Activated CD4-positive, alpha-beta T cell treated with anti-CD3 and anti-CD28 coated beads, Interleukin-2, amount 10 ng/mL, durations not matched to agents 24 days and 14 days (primary cell): ENCODE data around the gene RPUSD2. TPM values are rescaled to one million over a fixed set of nuclear protein-coding genes. Genes with fewer than 3 reads are reported as not detected.
A peak's percentile ranks its signal among the peaks of the same experiment; 100 is the strongest.

ENCODE experiments used
- DNase-seq: peaks from one replicate; pipeline ENCODE4 v3.0.0; 2022
- H3K27ac Mint-ChIP-seq: one replicate; pipeline ENCODE4 v1.8.0; 2022; ENCODE audit warnings: mild to moderate bottlenecking, mixed read lengths
- H3K27me3 Mint-ChIP-seq: one replicate; pipeline ENCODE4 v1.8.0; 2022; ENCODE audit warnings: mixed read lengths
- H3K36me3 Mint-ChIP-seq: one replicate; pipeline ENCODE4 v1.8.0; 2022; ENCODE audit warnings: low read depth, mild to moderate bottlenecking, mixed read lengths
- H3K4me1 Mint-ChIP-seq: one replicate; pipeline ENCODE4 v1.8.0; 2021; ENCODE audit warnings: mixed read lengths
- H3K4me3 Mint-ChIP-seq: one replicate; pipeline ENCODE4 v1.8.0; 2022; ENCODE audit warnings: mild to moderate bottlenecking, moderate library complexity, mixed read lengths
- H3K9me3 Mint-ChIP-seq: one replicate; pipeline ENCODE4 v1.8.0; 2021; ENCODE audit warnings: mixed read lengths
- intact Hi-C: fragments of 100-400 bp; cut with micrococcal nuclease; formaldehyde crosslinking; loops from one replicate; pipeline ENCODE4 v1.15.1; 2023
- total RNA-seq: library from RNA; stranded (reverse); gene quantifications from 2 replicates; pipeline ENCODE4 v1.2.3, GENCODE V29; 2022

Gene RPUSD2
- total RNA-seq, 1 donor from 2014 or later, result 19.3 TPM

DNA sequence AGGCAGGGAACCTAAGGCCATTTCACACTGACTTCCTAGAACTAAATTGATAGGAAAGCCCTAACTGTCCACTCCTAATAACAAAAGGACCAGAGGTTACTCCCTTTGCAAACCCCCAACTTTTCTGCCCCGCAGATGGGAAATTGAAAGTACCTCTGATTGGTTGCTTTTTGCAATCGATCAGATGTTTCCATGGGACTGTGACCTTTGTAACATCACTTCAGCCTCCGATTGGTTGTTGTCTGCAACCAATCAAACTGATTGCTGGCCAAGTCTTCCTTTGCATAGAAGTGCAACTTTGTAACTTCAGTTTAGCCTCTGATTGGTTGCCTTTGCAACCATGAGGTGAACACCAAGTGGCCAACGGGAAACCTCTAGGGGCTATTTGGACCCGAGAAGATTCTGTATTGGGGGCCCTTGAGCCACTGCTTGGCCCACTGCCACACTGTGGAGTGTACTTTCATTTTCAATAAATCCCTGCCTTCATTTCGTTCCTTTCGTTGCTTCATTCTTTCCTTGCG, 13.7 kb downstream of the RPUSD2 start:
- H3K4me1 Mint-ChIP-seq, result peaks cover 8% of the 10 kb centered on the region
- no peaks in the 10 kb centered on the region for H3K36me3 Mint-ChIP-seq
- intact Hi-C loops, result no loop called here
- no peak overlapping the region for H3K27ac Mint-ChIP-seq
- peaks cover 10% of the 10 kb centered on the region for H3K27me3 Mint-ChIP-seq
- no peak for DNase-seq
- H3K4me3 Mint-ChIP-seq, result no peak overlapping the region
- no peaks in the 10 kb centered on the region for H3K9me3 Mint-ChIP-seq

- intact Hi-C loops, result no loop called here
Measured at GRCh38 chr15:40584191-40584590, 15.1 kb downstream of the RPUSD2 start.

DNA sequence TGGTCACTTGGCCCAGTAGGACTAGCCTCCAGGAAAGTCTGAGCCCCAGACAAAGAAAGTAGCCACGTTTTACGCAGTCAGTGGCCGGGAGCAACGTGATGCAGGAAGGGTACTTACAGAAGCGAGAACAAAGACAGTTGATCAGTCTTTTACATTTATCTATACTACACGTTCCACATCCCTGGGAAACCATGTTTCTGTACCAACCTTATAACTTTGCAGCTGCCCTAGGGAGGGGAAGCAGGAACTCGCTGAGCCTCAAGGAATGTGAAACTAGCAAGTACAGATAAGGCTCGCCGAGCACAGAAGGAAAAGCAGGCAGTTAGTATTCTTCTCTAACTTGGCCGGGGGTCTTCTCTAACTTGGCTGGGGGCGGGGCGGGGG, 21.6 kb downstream of the RPUSD2 start:
- H3K9me3 Mint-ChIP-seq, result no peaks in the 10 kb centered on the region
- peaks cover 6% of the 10 kb centered on the region for H3K27me3 Mint-ChIP-seq
- H3K4me1 Mint-ChIP-seq, result peaks cover 29% of the 10 kb centered on the region
- no peak overlapping the region for H3K27ac Mint-ChIP-seq
- intact Hi-C loops, result loop anchor here (10.0 kb wide), 1 partner anchor 174 kb away; the partner anchor contains the start of genes C15orf62 and GCHFR
- H3K4me3 Mint-ChIP-seq, result peak overlapping the region; percentile 79
- H3K36me3 Mint-ChIP-seq, result peaks cover 2% of the 10 kb centered on the region
- DNase-seq, result no peak

More at GRCh38 chr15:40584191-40584590, 15.1 kb downstream of the RPUSD2 start:
- H3K27me3 Mint-ChIP-seq, result peaks cover 10% of the 10 kb centered on the region
- no peaks in the 10 kb centered on the region for H3K36me3 Mint-ChIP-seq
- DNase-seq, result no peak
- H3K4me3 Mint-ChIP-seq, result no peak overlapping the region
- peaks cover 4% of the 10 kb centered on the region for H3K4me1 Mint-ChIP-seq
- H3K27ac Mint-ChIP-seq, result no peak overlapping the region
- no peaks in the 10 kb centered on the region for H3K9me3 Mint-ChIP-seq

- no peaks in the 10 kb centered on the region for H3K9me3 Mint-ChIP-seq
- peaks cover 4% of the 10 kb centered on the region for H3K27me3 Mint-ChIP-seq
- DNase-seq, result no peak
- peaks cover 31% of the 10 kb centered on the region for H3K4me1 Mint-ChIP-seq
- H3K4me3 Mint-ChIP-seq, result no peak overlapping the region
- H3K36me3 Mint-ChIP-seq, result peaks cover 2% of the 10 kb centered on the region
- intact Hi-C loops, result loop anchor here (10.0 kb wide), 1 partner anchor 173 kb away; the partner anchor contains the start of genes C15orf62 and GCHFR
- no peak overlapping the region for H3K27ac Mint-ChIP-seq
Measured at GRCh38 chr15:40591389-40591788, 22.3 kb downstream of the RPUSD2 start.

GRCh38 chr15:40593165-40593564, 24.1 kb downstream of the RPUSD2 start:
- no peaks in the 10 kb centered on the region for H3K27me3 Mint-ChIP-seq
- H3K27ac Mint-ChIP-seq, result no peak overlapping the region
- H3K36me3 Mint-ChIP-seq, result peaks cover 2% of the 10 kb centered on the region
- no peaks in the 10 kb centered on the region for H3K9me3 Mint-ChIP-seq
- no peak for DNase-seq
- peaks cover 36% of the 10 kb centered on the region for H3K4me1 Mint-ChIP-seq
- intact Hi-C loops, result loop anchor here (10.0 kb wide), 1 partner anchor 172 kb away; the partner anchor contains the start of genes C15orf62 and GCHFR
- peak overlapping the region; percentile 88 for H3K4me3 Mint-ChIP-seq

GRCh38 chr15:40593588-40594428, 24.7 kb downstream of the RPUSD2 start, which contains the start of gene KNL1:
Gene KNL1 (plus strand): TSS chr15:40594249. CDS start chr15:40602932, 8,683 bp downstream.
- Mint-ChIP-seq H3K36me3 (peaks cover 2% of the 10 kb centered on the region), H3K27ac (peak within 1 kb of the TSS; percentile 95), H3K9me3 (no peaks in the 10 kb centered on the region), H3K27me3 (no peaks in the 10 kb centered on the region), H3K4me1 (peaks cover 36% of the 10 kb centered on the region), H3K4me3 (peak within 1 kb of the TSS; percentile 88)
- DNase-seq, result peak; percentile 98
- intact Hi-C loops, result loop anchor here (1.0 to 10.0 kb wide), 5 partner anchors 25 to 213 kb away; partner anchors contain the start of genes C15orf62, CCDC32, DNAJC17 and GCHFR

- Mint-ChIP-seq H3K4me1 (peaks cover 35% of the 10 kb centered on the region), H3K27me3 (no peaks in the 10 kb centered on the region), H3K9me3 (no peaks in the 10 kb centered on the region), H3K27ac (peak overlapping the region; percentile 95), H3K4me3 (peak overlapping the region; percentile 88), H3K36me3 (peaks cover 2% of the 10 kb centered on the region)
- intact Hi-C loops, result loop anchor here (1.0 to 10.0 kb wide), 5 partner anchors 25 to 213 kb away; partner anchors contain the start of genes C15orf62, CCDC32, DNAJC17 and GCHFR
- DNase-seq, result no peak
Measured at GRCh38 chr15:40594429-40594836, 25.3 kb downstream of the RPUSD2 start.

- Mint-ChIP-seq H3K4me3 (peak overlapping the region; percentile 88), H3K9me3 (no peaks in the 10 kb centered on the region), H3K36me3 (peaks cover 2% of the 10 kb centered on the region), H3K27ac (peak overlapping the region; percentile 95), H3K4me1 (peaks cover 31% of the 10 kb centered on the region), H3K27me3 (no peaks in the 10 kb centered on the region)
- DNase-seq, result no peak
- intact Hi-C loops, result loop anchor here (10.0 kb wide), 1 partner anchor 170 kb away; the partner anchor contains the start of genes C15orf62 and GCHFR
Measured at GRCh38 chr15:40595219-40595618, 26.1 kb downstream of the RPUSD2 start.

DNA sequence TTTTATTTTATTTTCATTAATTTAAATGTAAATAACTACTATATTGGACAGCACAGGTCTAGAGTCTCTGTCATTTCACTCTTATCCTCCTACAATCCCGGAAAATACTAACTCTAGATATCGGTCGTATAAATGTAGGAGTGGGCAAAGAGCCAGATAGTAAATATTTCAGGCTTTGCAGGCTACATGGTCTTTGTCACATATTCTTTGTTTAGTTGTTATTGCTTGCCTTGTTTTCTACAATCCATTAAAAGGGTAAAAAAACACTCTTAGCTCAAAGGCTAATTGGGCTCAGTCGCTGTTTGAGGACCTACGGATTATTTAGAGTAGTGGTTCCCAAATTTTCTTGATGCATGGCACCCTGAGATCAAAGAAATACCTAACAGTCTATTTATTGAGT, 26.7 kb downstream of the RPUSD2 start:
- no peak overlapping the region for H3K27ac Mint-ChIP-seq
- H3K4me1 Mint-ChIP-seq, result peaks cover 32% of the 10 kb centered on the region
- no peaks in the 10 kb centered on the region for H3K27me3 Mint-ChIP-seq
- intact Hi-C loops, result loop anchor here (10.0 kb wide), 1 partner anchor 169 kb away; the partner anchor contains the start of genes C15orf62 and GCHFR
- no peaks in the 10 kb centered on the region for H3K9me3 Mint-ChIP-seq
- peaks cover 2% of the 10 kb centered on the region for H3K36me3 Mint-ChIP-seq
- no peak for DNase-seq
- peak overlapping the region; percentile 43 for H3K4me3 Mint-ChIP-seq

GRCh38 chr15:40597024-40597423, 27.9 kb downstream of the RPUSD2 start:
- intact Hi-C loops, result loop anchor here (10.0 kb wide), 1 partner anchor 168 kb away; the partner anchor contains the start of genes C15orf62 and GCHFR

GRCh38 chr15:40598126-40598525, 29.0 kb downstream of the RPUSD2 start:
- peaks cover 25% of the 10 kb centered on the region for H3K4me1 Mint-ChIP-seq
- H3K27me3 Mint-ChIP-seq, result no peaks in the 10 kb centered on the region
- H3K4me3 Mint-ChIP-seq, result no peak overlapping the region
- intact Hi-C loops, result loop anchor here (10.0 kb wide), 1 partner anchor 167 kb away; the partner anchor contains the start of genes C15orf62 and GCHFR
- no peak for DNase-seq
- peaks cover 3% of the 10 kb centered on the region for H3K36me3 Mint-ChIP-seq
- no peaks in the 10 kb centered on the region for H3K9me3 Mint-ChIP-seq
- H3K27ac Mint-ChIP-seq, result no peak overlapping the region

More at GRCh38 chr15:40597024-40597423, 27.9 kb downstream of the RPUSD2 start:
- Mint-ChIP-seq H3K27me3 (no peaks in the 10 kb centered on the region), H3K4me1 (peaks cover 32% of the 10 kb centered on the region), H3K36me3 (peaks cover 2% of the 10 kb centered on the region), H3K4me3 (no peak overlapping the region), H3K9me3 (no peaks in the 10 kb centered on the region), H3K27ac (no peak overlapping the region)
- no peak for DNase-seq

- no peak for DNase-seq
- H3K9me3 Mint-ChIP-seq, result no peaks in the 10 kb centered on the region
- H3K36me3 Mint-ChIP-seq, result peaks cover 5% of the 10 kb centered on the region
- H3K4me1 Mint-ChIP-seq, result peaks cover 21% of the 10 kb centered on the region
- no peak overlapping the region for H3K4me3 Mint-ChIP-seq
- no peak overlapping the region for H3K27ac Mint-ChIP-seq
- no peaks in the 10 kb centered on the region for H3K27me3 Mint-ChIP-seq
- intact Hi-C loops, result loop anchor here (10.0 kb wide), 1 partner anchor 166 kb away; the partner anchor contains the start of genes C15orf62 and GCHFR
Measured at GRCh38 chr15:40598672-40599071, 29.6 kb downstream of the RPUSD2 start.

GRCh38 chr15:40600956-40601355, 31.9 kb downstream of the RPUSD2 start:
- H3K27me3 Mint-ChIP-seq, result no peaks in the 10 kb centered on the region
- H3K36me3 Mint-ChIP-seq, result peaks cover 10% of the 10 kb centered on the region
- H3K4me3 Mint-ChIP-seq, result no peak overlapping the region
- peaks cover 11% of the 10 kb centered on the region for H3K4me1 Mint-ChIP-seq
- intact Hi-C loops, result no loop called here
- DNase-seq, result no peak
- H3K9me3 Mint-ChIP-seq, result no peaks in the 10 kb centered on the region
- H3K27ac Mint-ChIP-seq, result no peak overlapping the region
